ENCODE data around the gene HOXD13. TPM values are rescaled to one million over a fixed set of nuclear protein-coding genes. Genes with fewer than 3 reads are reported as not detected.

The HOXD13 gene
- total RNA-seq, 1 donor from 2014 or later: not detected

DNA sequence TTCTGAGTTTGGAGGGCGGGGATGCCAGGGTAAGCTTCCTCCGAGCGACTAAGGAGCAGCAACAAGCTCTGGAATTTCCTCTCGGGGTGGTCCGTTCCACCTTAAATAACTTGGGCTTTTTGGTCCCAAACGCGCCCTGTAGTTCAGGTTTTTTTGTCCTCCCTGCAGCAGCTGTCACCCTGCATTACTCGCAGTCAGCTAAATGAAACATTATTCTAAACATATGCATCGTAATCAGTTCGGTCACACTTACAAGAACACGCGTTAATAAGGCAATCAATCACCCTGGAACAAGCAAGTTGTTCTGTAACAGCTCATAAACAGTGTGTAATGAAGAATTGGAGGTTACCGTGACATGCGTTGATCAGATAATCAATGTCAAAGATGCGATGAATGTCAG is 17.0 kb upstream of the HOXD13 start:
- DNase-seq (ENCODE audit: low read depth): no peak
- no peak for FAIRE-seq
- peaks cover 67% of the 10 kb centered on the region for H3K27me3 ChIP-seq (ENCODE audit: control insufficient read depth, insufficient read depth, low read length)
- no peak overlapping the region for H3K4me3 ChIP-seq (ENCODE audit: low read depth, low read length)
- no peaks in the 10 kb centered on the region for H3K36me3 ChIP-seq (ENCODE audit: control insufficient read depth, insufficient read depth, low read length)
- TF ChIP-seq, protein P1, sequence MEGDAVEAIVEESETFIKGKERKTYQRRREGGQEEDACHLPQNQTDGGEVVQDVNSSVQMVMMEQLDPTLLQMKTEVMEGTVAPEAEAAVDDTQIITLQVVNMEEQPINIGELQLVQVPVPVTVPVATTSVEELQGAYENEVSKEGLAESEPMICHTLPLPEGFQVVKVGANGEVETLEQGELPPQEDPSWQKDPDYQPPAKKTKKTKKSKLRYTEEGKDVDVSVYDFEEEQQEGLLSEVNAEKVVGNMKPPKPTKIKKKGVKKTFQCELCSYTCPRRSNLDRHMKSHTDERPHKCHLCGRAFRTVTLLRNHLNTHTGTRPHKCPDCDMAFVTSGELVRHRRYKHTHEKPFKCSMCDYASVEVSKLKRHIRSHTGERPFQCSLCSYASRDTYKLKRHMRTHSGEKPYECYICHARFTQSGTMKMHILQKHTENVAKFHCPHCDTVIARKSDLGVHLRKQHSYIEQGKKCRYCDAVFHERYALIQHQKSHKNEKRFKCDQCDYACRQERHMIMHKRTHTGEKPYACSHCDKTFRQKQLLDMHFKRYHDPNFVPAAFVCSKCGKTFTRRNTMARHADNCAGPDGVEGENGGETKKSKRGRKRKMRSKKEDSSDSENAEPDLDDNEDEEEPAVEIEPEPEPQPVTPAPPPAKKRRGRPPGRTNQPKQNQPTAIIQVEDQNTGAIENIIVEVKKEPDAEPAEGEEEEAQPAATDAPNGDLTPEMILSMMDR (IDR thresholded peaks at IDR 0.05; ENCODE audit: insufficient read depth, low read length, severe bottlenecking): no peak

DNA sequence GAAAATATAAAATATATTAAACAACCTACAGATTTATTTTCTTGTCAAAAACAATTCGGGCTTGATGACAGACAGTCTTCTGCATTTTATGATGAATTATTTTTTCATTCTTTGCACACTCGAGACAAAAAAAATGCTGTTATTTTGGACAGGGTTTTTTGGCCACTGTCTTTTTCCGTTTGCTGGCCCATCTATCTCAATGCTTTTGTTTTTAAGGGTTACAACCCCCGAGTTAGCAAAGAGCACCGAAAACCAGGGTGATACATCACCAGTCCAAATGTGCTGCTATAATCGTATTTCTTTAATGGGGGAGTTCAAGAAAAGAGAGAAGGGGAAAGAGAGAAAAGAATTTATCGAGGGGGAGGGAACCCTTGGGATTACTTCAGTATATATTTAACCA is 16.5 kb upstream of the HOXD13 start:
- H3K36me3 ChIP-seq (ENCODE audit: control insufficient read depth, insufficient read depth, low read length): no peaks in the 10 kb centered on the region
- no peak for DNase-seq (ENCODE audit: low read depth)
- FAIRE-seq: no peak
- TF ChIP-seq, protein P1 (IDR thresholded peaks at IDR 0.05; ENCODE audit: insufficient read depth, low read length, severe bottlenecking): no peak
- peaks cover 70% of the 10 kb centered on the region for H3K27me3 ChIP-seq (ENCODE audit: control insufficient read depth, insufficient read depth, low read length)
- H3K4me3 ChIP-seq (ENCODE audit: low read depth, low read length): no peak overlapping the region

DNA sequence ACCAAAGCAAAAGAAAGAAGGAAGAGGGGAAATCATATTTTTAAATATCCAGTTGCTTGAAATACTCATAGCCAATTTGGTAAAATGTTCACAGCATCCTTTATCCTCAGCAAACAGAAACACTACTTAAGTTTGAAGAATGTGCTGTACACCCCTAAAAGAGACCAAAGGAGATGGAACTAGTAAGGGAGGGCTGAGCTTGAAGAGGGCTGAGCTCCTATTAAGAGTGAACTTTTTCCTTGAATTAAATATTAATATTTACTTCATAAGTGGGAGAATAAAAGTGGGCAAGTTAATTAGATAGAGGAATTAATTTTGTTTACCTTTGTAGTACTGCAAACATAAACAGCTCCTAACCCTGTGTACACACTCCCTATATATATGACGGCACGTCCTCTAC is 15.7 kb upstream of the HOXD13 start:
- no peak for FAIRE-seq
- Histone ChIP-seq H3K36me3 (ENCODE audit: control insufficient read depth, insufficient read depth, low read length) (no peaks in the 10 kb centered on the region), H3K27me3 (ENCODE audit: control insufficient read depth, insufficient read depth, low read length) (peaks cover 70% of the 10 kb centered on the region), H3K4me3 (ENCODE audit: low read depth, low read length) (no peak overlapping the region)
- TF ChIP-seq, protein P1 (IDR thresholded peaks at IDR 0.05; ENCODE audit: insufficient read depth, low read length, severe bottlenecking): no peak
- no peak for DNase-seq (ENCODE audit: low read depth)

DNA sequence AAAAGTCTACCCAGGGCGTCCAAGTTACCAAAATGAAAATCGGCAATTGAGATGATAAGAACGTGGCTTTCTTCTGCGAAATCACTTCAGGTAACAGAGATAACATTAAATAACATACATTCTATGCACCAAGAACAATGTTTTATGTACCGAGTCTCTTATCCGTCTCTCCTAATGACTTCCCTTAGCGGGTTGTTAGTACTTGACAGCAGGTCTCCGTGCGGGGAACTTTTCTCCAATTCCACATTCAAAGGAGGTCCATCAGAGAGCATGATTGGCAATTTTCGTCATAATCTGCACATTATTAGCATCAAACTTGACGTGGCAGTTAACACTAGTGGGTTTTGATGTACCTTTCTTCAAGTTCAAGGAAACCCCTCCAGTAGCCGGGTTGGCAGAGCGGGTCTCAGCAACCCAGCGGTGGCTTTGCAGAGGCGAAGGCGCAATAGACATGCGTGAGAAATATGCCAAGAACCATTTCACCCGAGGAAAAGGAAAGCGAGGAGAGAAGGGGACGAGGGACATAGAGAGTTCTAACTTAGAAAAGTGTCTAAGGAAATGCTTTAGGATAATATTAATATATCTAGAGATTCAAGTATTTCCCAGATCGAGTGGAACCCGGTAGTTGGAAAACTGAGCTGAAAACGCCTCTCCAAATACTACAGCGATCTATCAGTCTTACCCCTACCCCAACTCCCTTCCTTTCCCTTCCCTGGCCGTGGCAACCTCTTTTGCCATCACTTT is 13.8 kb upstream of the HOXD13 start:
- FAIRE-seq (no peak), DNase-seq (ENCODE audit: low read depth) (no peak)
- Histone ChIP-seq H3K27me3 (ENCODE audit: control insufficient read depth, insufficient read depth, low read length) (peaks cover 76% of the 10 kb centered on the region), H3K4me3 (ENCODE audit: low read depth, low read length) (no peak overlapping the region), H3K36me3 (ENCODE audit: control insufficient read depth, insufficient read depth, low read length) (no peaks in the 10 kb centered on the region)
- TF ChIP-seq, protein P1 (IDR thresholded peaks at IDR 0.05; ENCODE audit: insufficient read depth, low read length, severe bottlenecking): no peak

DNA sequence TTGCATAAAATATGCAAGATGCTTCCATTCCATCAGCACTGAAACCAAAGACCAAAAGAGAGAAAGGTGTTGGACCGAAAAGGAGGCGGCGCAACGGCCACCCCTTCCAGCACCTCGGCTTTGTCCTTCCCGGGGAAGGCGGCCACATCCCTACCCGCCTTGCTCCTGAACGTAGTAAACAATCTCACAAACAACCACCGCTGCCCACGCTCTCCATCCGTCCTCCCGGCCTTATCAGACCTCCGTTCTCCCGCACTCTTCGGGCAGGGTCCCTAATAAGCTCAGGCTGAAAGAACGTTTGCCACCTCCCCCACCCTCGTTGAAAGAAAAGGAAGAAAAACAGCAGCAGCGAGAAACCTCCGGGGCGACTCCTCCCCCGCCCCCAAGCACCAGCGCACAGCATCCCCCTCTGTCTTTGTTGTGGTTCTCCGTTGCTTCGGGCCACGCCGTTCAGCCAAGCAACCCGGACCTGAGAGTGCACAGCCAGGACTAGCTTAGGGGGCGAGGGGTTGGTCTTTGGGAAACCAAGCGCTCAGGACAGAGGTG is 13.2 kb upstream of the HOXD13 start:
- H3K36me3 ChIP-seq (ENCODE audit: control insufficient read depth, insufficient read depth, low read length): no peaks in the 10 kb centered on the region
- no peak for DNase-seq (ENCODE audit: low read depth)
- no peak for FAIRE-seq
- TF ChIP-seq, protein P1 (IDR thresholded peaks at IDR 0.05; ENCODE audit: insufficient read depth, low read length, severe bottlenecking): no peak
- H3K27me3 ChIP-seq (ENCODE audit: control insufficient read depth, insufficient read depth, low read length): peaks cover 77% of the 10 kb centered on the region
- H3K4me3 ChIP-seq (ENCODE audit: low read depth, low read length): no peak overlapping the region

Measured in bronchial epithelial cell (primary cell).